Tibial artery (tissue), 4 donors: ENCODE measurements around the gene RPL10A.

Experiments used
- DNase-seq, 2 donors: peaks; one replicate each; pipeline ENCODE4 v3.0.0-alpha.2; 2019
- H3K27ac ChIP-seq, 2 donors: fragments of 200-600 bp; sonication (generic) in 1 of 2; 1 replicate in 1 of 2; 2 replicates in 1 of 2; pipeline ENCODE4 v1.5.1; 2018 to 2019; ENCODE audit warnings: mild to moderate bottlenecking in 1 of 2
- H3K27me3 ChIP-seq, 2 donors: fragments of 200-600 bp; sonication (generic) in 1 of 2; one replicate each; pipeline versions ENCODE4 v1.5.1 to v1.6.0; 2016 to 2019
- H3K36me3 ChIP-seq, 3 donors: fragments of 200-600 bp; sonication (generic) in 2 of 3; one replicate each; pipeline ENCODE4 v1.5.1; 2016 to 2019; ENCODE audit warnings: mild to moderate bottlenecking in 2 of 3
- H3K4me1 ChIP-seq, 4 donors: fragments of 200-600 bp; sonication (generic) in 2 of 4; 1 replicate in 3 of 4; 2 replicates in 1 of 4; pipeline ENCODE4 v1.5.1; 2016 to 2019
- H3K4me3 ChIP-seq, 2 donors: fragments of 200-600 bp; sonication (generic) in 1 of 2; 1 replicate in 1 of 2; 2 replicates in 1 of 2; pipeline ENCODE4 v1.5.1; 2018 to 2019; ENCODE audit warnings: mild to moderate bottlenecking in 2 of 2
- H3K9me3 ChIP-seq, 3 donors: fragments of 200-600 bp; sonication (generic) in 1 of 3; one replicate each; pipeline ENCODE4 v1.5.1; 2016 to 2019
- intact Hi-C: fragments of 100-400 bp; cut with DNase I; formaldehyde crosslinking; loops from one replicate; pipeline ENCODE4 v1.15.0; 2023; ENCODE audit warnings: low total_unique reads
- TF ChIP-seq, protein P1 (sequence below), 2 experiments: fragments of 200-600 bp in 1 of 2; fragments of 450-650 bp in 1 of 2; IDR thresholded peaks; one replicate each; pipeline ENCODE4 v1.5.1; 2017 to 2019; ENCODE audit warnings: antibody characterized with exemption in 2 of 2, mild to moderate bottlenecking in 1 of 2, moderate library complexity in 1 of 2

RPL10A gene

DNA sequence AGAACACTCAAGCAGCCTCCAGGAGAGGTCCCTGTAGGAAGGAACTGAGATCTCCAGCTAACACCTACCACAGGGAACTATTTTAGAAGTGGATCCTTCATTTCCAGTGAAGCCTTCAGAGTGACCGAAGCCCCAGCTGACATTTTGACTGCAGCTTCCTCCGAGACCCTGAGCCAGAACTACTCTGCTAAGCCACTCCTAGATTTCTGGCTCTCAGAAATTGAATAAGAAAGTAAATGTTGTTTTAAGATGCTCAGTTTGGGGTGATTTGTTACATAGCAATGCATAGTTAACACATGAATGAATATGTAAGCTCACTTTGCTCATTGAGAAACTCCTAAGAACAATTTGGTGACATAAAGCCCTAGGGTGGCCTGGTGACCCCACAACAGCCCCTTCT lies 39.0 kb downstream of the RPL10A start:
- no peaks in the 10 kb centered on the region for H3K36me3 ChIP-seq
- intact Hi-C loops = no loop called here

DNA sequence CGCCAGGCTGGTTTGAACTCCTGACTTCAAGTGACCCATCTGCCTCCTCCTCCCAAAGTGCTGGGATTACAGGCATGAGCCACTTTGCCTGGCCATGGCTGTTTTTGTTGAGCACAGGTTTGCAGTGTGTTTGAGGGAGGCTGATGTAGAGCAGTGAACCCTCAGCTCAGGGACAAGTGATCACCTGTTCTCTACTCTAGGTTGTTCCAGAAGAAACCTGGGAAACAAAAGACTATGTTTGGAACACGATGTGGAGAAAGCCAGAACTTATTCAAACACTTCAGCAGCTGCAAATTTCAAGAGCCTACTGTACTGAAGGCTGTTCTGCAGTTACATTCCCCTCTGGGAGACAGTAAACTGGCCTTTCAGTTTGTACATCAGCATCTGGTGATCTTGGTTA lies 39.8 kb downstream of the RPL10A start:
- TF ChIP-seq, protein P1, sequence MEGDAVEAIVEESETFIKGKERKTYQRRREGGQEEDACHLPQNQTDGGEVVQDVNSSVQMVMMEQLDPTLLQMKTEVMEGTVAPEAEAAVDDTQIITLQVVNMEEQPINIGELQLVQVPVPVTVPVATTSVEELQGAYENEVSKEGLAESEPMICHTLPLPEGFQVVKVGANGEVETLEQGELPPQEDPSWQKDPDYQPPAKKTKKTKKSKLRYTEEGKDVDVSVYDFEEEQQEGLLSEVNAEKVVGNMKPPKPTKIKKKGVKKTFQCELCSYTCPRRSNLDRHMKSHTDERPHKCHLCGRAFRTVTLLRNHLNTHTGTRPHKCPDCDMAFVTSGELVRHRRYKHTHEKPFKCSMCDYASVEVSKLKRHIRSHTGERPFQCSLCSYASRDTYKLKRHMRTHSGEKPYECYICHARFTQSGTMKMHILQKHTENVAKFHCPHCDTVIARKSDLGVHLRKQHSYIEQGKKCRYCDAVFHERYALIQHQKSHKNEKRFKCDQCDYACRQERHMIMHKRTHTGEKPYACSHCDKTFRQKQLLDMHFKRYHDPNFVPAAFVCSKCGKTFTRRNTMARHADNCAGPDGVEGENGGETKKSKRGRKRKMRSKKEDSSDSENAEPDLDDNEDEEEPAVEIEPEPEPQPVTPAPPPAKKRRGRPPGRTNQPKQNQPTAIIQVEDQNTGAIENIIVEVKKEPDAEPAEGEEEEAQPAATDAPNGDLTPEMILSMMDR (IDR thresholded peaks at IDR 0.05) = no peak
- Histone ChIP-seq H3K9me3 (no peaks in the 10 kb centered on the region), H3K27ac (no peak overlapping the region), H3K4me1 (peaks cover 0 to 17% (median 8%) of the 10 kb centered on the region in 4 donors), H3K36me3 (no peaks in the 10 kb centered on the region), H3K4me3 (no peak overlapping the region), H3K27me3 (peaks cover 3 to 93% of the 10 kb centered on the region in 2 donors)
- no peak for DNase-seq
- intact Hi-C loops = no loop called here

More for the DNA sequence above, 39.0 kb downstream of the RPL10A start:
- Histone ChIP-seq H3K9me3 (no peaks in the 10 kb centered on the region), H3K27me3 (peaks cover 3 to 90% of the 10 kb centered on the region in 2 donors), H3K4me3 (no peak overlapping the region), H3K4me1 (peaks cover 0 to 17% (median 8%) of the 10 kb centered on the region in 4 donors), H3K27ac (no peak overlapping the region)
- DNase-seq = no peak
- TF ChIP-seq, protein P1 (IDR thresholded peaks at IDR 0.05) = no peak

DNA sequence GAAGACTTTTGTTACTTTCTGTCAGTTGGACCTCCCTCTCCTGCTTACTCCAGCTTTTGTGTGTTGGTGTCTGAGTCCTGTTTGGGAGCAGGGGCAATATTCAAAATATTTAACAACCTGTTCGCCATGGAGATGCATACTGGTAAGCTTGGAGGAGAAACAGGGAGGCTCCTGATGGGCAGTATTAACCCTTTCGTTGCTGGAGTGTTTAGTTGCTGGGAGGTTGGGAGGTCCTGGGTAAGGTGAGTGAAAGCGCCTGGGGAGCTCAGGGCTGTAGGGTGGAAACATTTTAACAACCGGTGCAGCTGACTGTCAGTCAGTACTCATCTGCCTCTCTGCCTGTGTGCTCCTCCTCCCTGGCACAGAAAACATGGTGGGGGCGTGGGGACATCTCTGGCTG lies 40.3 kb downstream of the RPL10A start:
- Histone ChIP-seq H3K4me1 (peaks cover 0 to 17% (median 8%) of the 10 kb centered on the region in 4 donors), H3K27me3 (peaks cover 3 to 96% of the 10 kb centered on the region in 2 donors), H3K36me3 (no peaks in the 10 kb centered on the region), H3K27ac (no peak overlapping the region), H3K9me3 (no peaks in the 10 kb centered on the region), H3K4me3 (no peak overlapping the region)
- no peak for DNase-seq
- TF ChIP-seq, protein P1 (IDR thresholded peaks at IDR 0.05) = no peak
- intact Hi-C loops = no loop called here

DNA sequence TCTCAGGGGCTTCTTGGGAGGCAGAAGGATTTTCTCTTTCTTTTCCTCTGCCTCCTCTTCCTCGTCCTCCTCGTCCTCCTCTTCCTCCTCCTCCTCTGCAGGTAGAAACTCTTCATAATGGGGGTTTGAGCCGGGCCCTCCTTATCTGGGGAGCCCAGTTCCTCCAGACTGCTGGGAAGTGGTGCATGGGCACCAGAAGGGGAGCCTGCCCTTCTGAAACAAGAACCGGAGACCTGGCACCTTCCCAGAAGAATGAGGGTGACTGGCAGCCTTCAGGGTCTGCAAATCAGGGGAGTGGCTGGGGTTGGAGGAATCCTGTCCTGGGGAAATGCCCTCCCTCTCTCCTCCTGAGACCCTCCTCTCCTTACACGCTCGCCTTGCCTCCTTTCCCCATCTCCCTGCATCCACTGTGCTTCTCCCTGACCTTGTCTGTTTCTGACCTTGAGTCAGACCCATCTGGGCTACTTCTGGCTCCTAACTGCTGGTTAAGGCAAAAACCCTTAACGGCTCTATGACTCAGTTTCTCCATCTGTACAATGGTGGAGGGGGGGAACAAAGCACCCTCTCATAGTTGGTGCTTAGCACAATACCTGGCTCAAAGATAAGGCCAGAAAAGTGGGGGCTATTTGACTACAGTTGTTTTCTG lies 42.8 kb downstream of the RPL10A start:
- no peak for DNase-seq
- Histone ChIP-seq H3K27ac (no peak overlapping the region), H3K4me1 (peaks cover 0 to 14% (median 8%) of the 10 kb centered on the region in 4 donors), H3K9me3 (no peaks in the 10 kb centered on the region), H3K27me3 (peaks cover 3 to 73% of the 10 kb centered on the region in 2 donors), H3K36me3 (no peaks in the 10 kb centered on the region), H3K4me3 (no peak overlapping the region)
- intact Hi-C loops = no loop called here
- TF ChIP-seq, protein P1 (IDR thresholded peaks at IDR 0.05) = no peak

DNA sequence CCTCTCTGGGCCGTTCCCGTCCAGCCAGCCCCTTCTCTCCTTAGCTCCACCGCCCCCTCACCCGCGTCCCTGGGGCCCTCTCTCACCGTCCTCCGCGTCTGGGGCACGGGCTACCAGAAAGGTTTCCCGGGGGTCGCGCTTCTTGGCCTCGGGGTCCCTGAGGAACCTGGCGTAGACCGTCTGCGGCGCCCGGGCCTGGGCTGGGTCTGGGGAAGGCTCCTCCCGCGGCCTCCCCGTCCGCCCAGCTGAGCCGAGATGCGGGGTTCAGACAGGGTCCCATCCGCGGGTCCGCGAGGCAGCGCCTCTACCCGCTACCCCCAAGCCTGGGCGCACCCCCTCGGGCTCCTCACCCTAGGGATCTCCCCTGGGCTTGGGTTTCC lies 43.4 kb downstream of the RPL10A start:
- TF ChIP-seq, protein P1 (IDR thresholded peaks at IDR 0.05) = no peak
- H3K4me3 ChIP-seq = no peak overlapping the region
- H3K36me3 ChIP-seq = no peaks in the 10 kb centered on the region
- H3K4me1 ChIP-seq = peaks cover 0 to 10% (median 8%) of the 10 kb centered on the region in 4 donors
- DNase-seq = no peak
- H3K9me3 ChIP-seq = no peaks in the 10 kb centered on the region
- intact Hi-C loops = no loop called here
- H3K27ac ChIP-seq = no peak overlapping the region
- H3K27me3 ChIP-seq = peaks cover 3 to 68% of the 10 kb centered on the region in 2 donors
